HUES6 (cell line): ENCODE data around the gene MAN2B1.
"Not testable (repeated sequence)": the region's sequence is repeated elsewhere in the genome, so short reads cannot be mapped to it uniquely, and the experiment has no call there.

Experiments
- H3K27ac ChIP-seq: 2 replicates; pipeline ENCODE4 v1.7.0; 2013; ENCODE audit warnings: low read depth, mild to moderate bottlenecking, low read length, inconsistent platforms
- H3K27me3 ChIP-seq: 2 replicates; pipeline ENCODE4 v1.6.1; 2013; ENCODE audit warnings: low read length; ENCODE audit not compliant: control insufficient read depth, insufficient read depth
- H3K36me3 ChIP-seq: 2 replicates; pipeline ENCODE4 v1.6.1; 2013; ENCODE audit warnings: low read length; ENCODE audit not compliant: control insufficient read depth, insufficient read depth
- H3K4me1 ChIP-seq: 2 replicates; pipeline ENCODE4 v1.6.1; 2013; ENCODE audit warnings: low read length; ENCODE audit not compliant: control insufficient read depth, insufficient read depth
- H3K4me3 ChIP-seq: 2 replicates; pipeline ENCODE4 v1.5.1; 2013; ENCODE audit warnings: low read depth, low read length
- H3K9ac ChIP-seq: one replicate; pipeline ENCODE4 v1.6.1; 2013; ENCODE audit warnings: mild to moderate bottlenecking, low read length
- H3K9me3 ChIP-seq: 2 replicates; pipeline ENCODE4 v1.6.1; 2013; ENCODE audit warnings: low read depth, low read length; ENCODE audit not compliant: control insufficient read depth, insufficient read depth

Gene MAN2B1

GRCh38 chr19:12656899-12657571, 9.5 kb downstream of the MAN2B1 start:
- no peak overlapping the region for H3K27ac ChIP-seq
- H3K36me3 ChIP-seq, result peaks cover 48% of the 10 kb centered on the region
- no peaks in the 10 kb centered on the region for H3K9me3 ChIP-seq
- peak overlapping the region; percentile 27; the same call in 1 of the 2 replicates for H3K4me3 ChIP-seq
- H3K27me3 ChIP-seq, result no peaks in the 10 kb centered on the region
- no peaks in the 10 kb centered on the region for H3K4me1 ChIP-seq
- H3K9ac ChIP-seq, result no peak overlapping the region

- H3K36me3 ChIP-seq, result peaks cover 36% of the 10 kb centered on the region
- H3K4me3 ChIP-seq, result no peak overlapping the region
- no peaks in the 10 kb centered on the region for H3K9me3 ChIP-seq
- H3K4me1 ChIP-seq, result no peaks in the 10 kb centered on the region
- no peak overlapping the region for H3K9ac ChIP-seq
- no peak overlapping the region for H3K27ac ChIP-seq
- H3K27me3 ChIP-seq, result no peaks in the 10 kb centered on the region
Measured at GRCh38 chr19:12655546-12655945, 11.0 kb downstream of the MAN2B1 start.

- Histone ChIP-seq H3K36me3 (peaks cover 25% of the 10 kb centered on the region), H3K4me3 (no peak overlapping the region), H3K9me3 (no peaks in the 10 kb centered on the region), H3K27me3 (no peaks in the 10 kb centered on the region), H3K4me1 (no peaks in the 10 kb centered on the region), H3K9ac (no peak overlapping the region), H3K27ac (no peak overlapping the region)
Measured at GRCh38 chr19:12652219-12652618, 14.3 kb downstream of the MAN2B1 start.

- Histone ChIP-seq H3K27me3 (no peaks in the 10 kb centered on the region), H3K4me1 (no peaks in the 10 kb centered on the region), H3K27ac (no peak overlapping the region), H3K9me3 (no peaks in the 10 kb centered on the region), H3K36me3 (peaks cover 8% of the 10 kb centered on the region), H3K9ac (no peak overlapping the region), H3K4me3 (no peak overlapping the region)
Measured at GRCh38 chr19:12649941-12650340, 16.6 kb downstream of the MAN2B1 start.

GRCh38 chr19:12648088-12648487, 18.5 kb downstream of the MAN2B1 start:
- Histone ChIP-seq H3K36me3 (peaks cover 6% of the 10 kb centered on the region), H3K9ac (peak overlapping the region; percentile 17), H3K4me1 (no peaks in the 10 kb centered on the region), H3K9me3 (no peaks in the 10 kb centered on the region), H3K27me3 (no peaks in the 10 kb centered on the region), H3K27ac (no peak overlapping the region; the same call in 1 of the 2 replicates), H3K4me3 (peak overlapping the region; percentile 76)

DNA sequence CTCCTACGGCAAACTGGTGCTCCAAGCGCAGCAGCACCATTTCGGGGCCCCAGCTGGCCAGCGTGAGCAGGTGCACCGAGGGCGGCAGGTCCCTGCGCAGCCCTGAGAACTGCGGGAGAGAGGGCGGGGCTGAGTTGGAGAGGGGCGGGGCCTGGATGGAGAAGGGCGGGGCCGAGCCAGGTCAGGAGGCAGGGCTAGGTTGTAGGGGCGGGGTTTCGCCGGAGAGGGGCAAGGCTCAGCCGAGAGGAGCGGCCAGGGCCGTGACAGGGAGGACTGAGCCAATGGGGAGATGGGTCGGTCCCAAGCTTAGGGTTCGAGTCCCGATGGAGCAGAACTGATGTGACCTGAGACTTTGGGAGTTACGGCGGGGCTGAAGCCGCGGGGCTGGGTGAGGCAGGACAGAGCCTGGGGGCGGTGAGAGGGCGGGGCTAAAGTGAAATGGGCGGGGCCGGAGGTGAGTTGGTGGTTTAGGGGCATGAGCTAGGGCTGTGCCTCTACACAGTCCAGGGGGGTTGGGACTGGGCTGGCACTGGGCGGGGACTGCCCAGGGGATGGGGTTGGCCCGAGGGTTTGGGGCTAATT, 19.0 kb downstream of the MAN2B1 start:
- Histone ChIP-seq H3K4me1 (no peaks in the 10 kb centered on the region), H3K9ac (peak overlapping the region; percentile 17), H3K27ac (no peak overlapping the region), H3K36me3 (peaks cover 6% of the 10 kb centered on the region), H3K9me3 (no peaks in the 10 kb centered on the region), H3K27me3 (no peaks in the 10 kb centered on the region), H3K4me3 (peak overlapping the region; percentile 76)

- Histone ChIP-seq H3K27me3 (no peaks in the 10 kb centered on the region), H3K4me1 (no peaks in the 10 kb centered on the region), H3K9me3 (no peaks in the 10 kb centered on the region), H3K9ac (no peak overlapping the region), H3K27ac (no peak overlapping the region), H3K36me3 (peaks cover 4% of the 10 kb centered on the region; the same call in 1 of the 2 replicates), H3K4me3 (peak overlapping the region; percentile 30)
Measured at GRCh38 chr19:12647047-12647446, 19.5 kb downstream of the MAN2B1 start.

DNA sequence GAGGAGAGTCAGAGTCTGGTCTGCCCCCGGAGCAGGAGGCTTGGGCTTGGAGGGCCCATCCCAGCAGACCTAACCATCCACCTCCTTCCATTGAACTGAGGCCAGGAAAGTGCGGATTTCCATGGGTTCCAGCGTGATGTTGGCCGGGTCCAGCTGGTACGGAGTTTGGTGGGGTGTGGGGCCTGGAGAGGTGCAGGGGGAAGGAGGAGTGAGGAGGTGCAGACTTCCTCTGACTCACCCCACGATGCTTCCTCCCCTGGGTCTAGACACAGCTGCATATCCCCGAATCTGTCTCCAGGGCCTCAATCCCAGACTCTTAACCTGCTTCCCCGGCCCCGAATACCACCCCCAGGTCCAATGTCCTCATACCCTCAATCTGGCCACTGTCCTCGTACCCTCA, 20.0 kb downstream of the MAN2B1 start:
- H3K27me3 ChIP-seq, result no peaks in the 10 kb centered on the region
- H3K9me3 ChIP-seq, result no peaks in the 10 kb centered on the region
- no peak overlapping the region for H3K9ac ChIP-seq
- no peaks in the 10 kb centered on the region for H3K4me1 ChIP-seq
- no peak overlapping the region for H3K27ac ChIP-seq
- no peak overlapping the region for H3K4me3 ChIP-seq
- peaks cover 2% of the 10 kb centered on the region; the same call in 1 of the 2 replicates for H3K36me3 ChIP-seq

DNA sequence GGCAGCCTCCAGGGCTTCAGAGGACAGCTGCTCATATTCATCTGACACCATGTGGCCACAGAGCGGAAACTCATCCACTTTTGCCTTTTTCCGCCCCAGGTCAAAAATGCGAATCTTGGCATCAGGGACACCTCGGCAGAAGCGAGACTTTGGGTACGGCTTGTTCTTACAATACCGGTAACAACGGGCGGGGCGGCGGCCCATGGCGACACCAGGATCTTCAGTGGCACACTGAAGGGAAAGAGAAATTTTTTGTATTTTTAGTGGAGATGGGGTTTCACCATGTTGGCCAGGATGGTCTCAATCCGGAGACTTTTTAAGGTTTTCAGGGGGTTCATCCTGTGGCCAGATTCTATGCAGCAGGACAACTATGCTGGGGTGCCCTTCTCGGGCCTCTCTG, 22.8 kb downstream of the MAN2B1 start:
- H3K27ac ChIP-seq, H3K4me3 ChIP-seq, H3K9ac ChIP-seq, H3K9me3 ChIP-seq, H3K27me3 ChIP-seq, H3K4me1 ChIP-seq, H3K36me3 ChIP-seq: not testable (repeated sequence)

DNA sequence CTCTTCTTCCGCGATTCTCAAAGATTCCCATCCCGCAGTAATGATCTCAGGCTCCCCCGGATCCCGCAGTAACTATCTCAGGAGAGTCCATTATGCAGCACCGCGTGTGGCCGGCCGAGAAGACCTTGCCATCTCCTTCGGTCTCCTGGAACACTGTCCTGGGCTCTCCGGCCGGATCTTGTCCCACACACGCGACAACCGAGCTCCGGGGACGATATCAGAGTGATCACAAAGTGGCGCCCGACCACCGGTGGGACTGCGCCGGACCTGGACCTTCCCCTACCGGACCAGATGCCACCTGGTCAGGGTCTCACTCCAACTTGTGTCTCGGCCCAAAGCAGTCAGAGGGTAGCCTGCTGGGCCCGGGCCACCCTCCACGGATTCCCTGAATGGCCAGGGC, 24.0 kb downstream of the MAN2B1 start:
- Histone ChIP-seq H3K9me3 (0 out of 2 replicates have a peak, but pooled peaks cover 3% of the 10 kb centered on the region), H3K27ac (no peak overlapping the region), H3K9ac (no peak overlapping the region), H3K36me3 (no peaks in the 10 kb centered on the region), H3K4me3 (no peak overlapping the region), H3K27me3 (0 out of 2 replicates have a peak, but pooled peaks cover 2% of the 10 kb centered on the region), H3K4me1 (0 out of 2 replicates have a peak, but pooled peaks cover 3% of the 10 kb centered on the region)

DNA sequence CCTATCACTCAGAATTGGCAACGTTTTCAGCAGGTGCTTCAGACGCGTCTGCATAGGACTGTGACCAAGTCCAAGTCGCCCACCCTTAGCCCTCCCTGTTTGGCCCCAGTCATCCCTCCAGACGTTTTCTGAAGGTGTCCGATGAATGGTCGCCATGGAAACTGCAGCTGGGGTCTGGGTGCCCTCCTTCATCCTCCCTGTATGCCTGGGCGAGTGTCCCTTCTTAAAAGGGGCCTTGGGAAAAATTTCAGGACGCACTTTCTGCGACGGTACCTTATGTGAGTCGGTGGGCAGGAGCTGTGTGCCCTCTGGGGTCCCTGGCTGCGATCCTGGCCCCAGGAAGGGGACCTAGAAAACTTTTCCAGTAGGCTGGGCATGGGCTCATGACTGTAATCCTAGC, 25.1 kb downstream of the MAN2B1 start:
- Histone ChIP-seq H3K9ac (no peak overlapping the region), H3K27me3 (0 out of 2 replicates have a peak, but pooled peaks cover 2% of the 10 kb centered on the region), H3K36me3 (no peaks in the 10 kb centered on the region), H3K27ac (no peak overlapping the region), H3K4me1 (0 out of 2 replicates have a peak, but pooled peaks cover 3% of the 10 kb centered on the region), H3K9me3 (0 out of 2 replicates have a peak, but pooled peaks cover 3% of the 10 kb centered on the region), H3K4me3 (no peak overlapping the region)
